ENCODE data around the gene SRPK1. TPM values are rescaled to one million over a fixed set of nuclear protein-coding genes. Genes with fewer than 3 reads are reported as not detected.
A peak's percentile ranks its signal among the peaks of the same experiment; 100 is the strongest.

Gene SRPK1
- total and polyA plus RNA-seq, 2 of the 13 experiments (the other 11 are each of a cell fraction or from before 2014, with no cell fraction given): 56.4 to 142 TPM

DNA sequence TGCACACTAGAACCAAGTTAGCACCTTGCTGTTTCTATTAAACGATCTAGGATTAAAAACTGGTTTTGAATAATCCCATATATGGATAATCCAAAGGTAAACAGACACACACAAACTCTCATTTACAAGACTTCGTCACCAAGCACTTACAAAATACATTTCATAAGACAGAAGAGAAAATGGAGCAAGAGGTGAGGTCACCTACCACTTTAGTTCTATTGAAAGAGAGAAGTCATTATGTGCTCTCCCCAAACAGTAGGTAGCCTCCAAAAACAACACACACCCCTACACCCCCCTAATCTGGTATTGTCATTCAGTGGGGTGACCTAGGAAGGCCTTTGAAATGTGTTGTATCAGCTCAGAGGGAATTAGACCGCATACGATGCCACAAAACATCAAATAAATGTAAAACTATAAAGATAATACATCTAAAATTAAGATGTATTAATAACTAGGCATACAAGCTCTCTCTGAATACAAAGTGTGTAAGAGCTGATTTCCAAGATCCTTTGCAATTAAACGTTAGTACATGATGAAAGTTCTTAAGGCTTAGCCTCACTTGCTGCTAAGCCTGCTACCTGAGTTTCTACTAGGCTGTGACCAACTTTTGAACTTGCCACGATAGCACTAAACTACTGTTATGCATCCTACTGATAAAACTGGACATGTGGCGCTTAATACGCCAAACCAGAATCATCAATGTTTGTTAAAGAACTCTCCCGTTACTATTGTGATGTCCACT, 1.6 kb downstream of the SRPK1 start (continued):
- TF ChIP-seq ATF4 (CRISPR knock-in tag; IDR thresholded peaks at IDR 0.05) (peak in 1 of 2 experiments; percentile 39; a peak in 1 of 4 replicates), CREB1 (IDR thresholded peaks at IDR 0.05) (no peak), CREB1 (CRISPR knock-in tag; IDR thresholded peaks at IDR 0.05) (0 out of 2 replicates have a peak, but pooled peaks have one; percentile 40), ZFP62 (CRISPR knock-in tag; IDR thresholded peaks at IDR 0.05) (no peak), SSRP1 (CRISPR knock-in tag; IDR thresholded peaks at IDR 0.05) (0 out of 2 replicates have a peak, but pooled peaks have one; percentile 0), SOX5 (CRISPR knock-in tag; IDR thresholded peaks at IDR 0.05; ENCODE audit: borderline replicate concordance) (0 out of 2 replicates have a peak, but pooled peaks have one; percentile 10), SMAD9 (CRISPR knock-in tag; IDR thresholded peaks at IDR 0.05) (no peak), ZFP82 (CRISPR knock-in tag; IDR thresholded peaks at IDR 0.05; ENCODE audit: borderline replicate concordance) (0 out of 2 replicates have a peak, but pooled peaks have one; percentile 12), ZNF607 (CRISPR knock-in tag; IDR thresholded peaks at IDR 0.05; ENCODE audit: borderline replicate concordance) (0 out of 2 replicates have a peak, but pooled peaks have one; percentile 48), POLR2A (IDR thresholded peaks at IDR 0.05; ENCODE audit: insufficient read depth in 1 of 2, low read depth in 2 of 2, low read length in 2 of 2) (peak in 1 of 2 experiments; percentile 45; a peak in 1 of 4 replicates)
- TF ChIP-seq, protein P1, sequence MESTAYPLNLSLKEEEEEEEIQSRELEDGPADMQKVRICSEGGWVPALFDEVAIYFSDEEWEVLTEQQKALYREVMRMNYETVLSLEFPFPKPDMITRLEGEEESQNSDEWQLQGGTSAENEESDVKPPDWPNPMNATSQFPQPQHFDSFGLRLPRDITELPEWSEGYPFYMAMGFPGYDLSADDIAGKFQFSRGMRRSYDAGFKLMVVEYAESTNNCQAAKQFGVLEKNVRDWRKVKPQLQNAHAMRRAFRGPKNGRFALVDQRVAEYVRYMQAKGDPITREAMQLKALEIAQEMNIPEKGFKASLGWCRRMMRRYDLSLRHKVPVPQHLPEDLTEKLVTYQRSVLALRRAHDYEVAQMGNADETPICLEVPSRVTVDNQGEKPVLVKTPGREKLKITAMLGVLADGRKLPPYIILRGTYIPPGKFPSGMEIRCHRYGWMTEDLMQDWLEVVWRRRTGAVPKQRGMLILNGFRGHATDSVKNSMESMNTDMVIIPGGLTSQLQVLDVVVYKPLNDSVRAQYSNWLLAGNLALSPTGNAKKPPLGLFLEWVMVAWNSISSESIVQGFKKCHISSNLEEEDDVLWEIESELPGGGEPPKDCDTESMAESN (CRISPR knock-in tag; conservative IDR thresholded peaks at IDR 0.05): no peak

All from HepG2 (cell line).